ENCODE measurements around the gene BCAS3.

DNA sequence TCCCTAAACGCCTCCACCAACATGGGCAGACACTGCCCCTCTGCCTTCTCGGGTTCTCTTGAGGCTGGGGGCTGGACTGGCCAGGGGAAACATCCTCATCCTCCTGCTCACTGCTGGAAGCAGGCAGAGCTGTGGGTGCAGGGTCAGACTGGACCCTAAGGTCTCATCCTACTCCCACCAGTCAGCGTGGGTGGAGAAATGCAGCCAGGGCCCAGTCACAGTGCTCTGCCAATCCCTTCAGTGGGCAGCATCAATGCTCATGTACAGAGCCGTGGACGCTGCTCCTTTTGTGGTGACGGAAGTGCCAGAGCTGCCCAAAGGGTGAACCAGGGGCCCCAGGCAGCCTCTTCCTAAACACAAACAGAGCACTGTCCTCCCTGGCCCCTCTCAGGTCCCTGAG is 708.6 kb downstream of the BCAS3 start:
- TF ChIP-seq, protein P1, sequence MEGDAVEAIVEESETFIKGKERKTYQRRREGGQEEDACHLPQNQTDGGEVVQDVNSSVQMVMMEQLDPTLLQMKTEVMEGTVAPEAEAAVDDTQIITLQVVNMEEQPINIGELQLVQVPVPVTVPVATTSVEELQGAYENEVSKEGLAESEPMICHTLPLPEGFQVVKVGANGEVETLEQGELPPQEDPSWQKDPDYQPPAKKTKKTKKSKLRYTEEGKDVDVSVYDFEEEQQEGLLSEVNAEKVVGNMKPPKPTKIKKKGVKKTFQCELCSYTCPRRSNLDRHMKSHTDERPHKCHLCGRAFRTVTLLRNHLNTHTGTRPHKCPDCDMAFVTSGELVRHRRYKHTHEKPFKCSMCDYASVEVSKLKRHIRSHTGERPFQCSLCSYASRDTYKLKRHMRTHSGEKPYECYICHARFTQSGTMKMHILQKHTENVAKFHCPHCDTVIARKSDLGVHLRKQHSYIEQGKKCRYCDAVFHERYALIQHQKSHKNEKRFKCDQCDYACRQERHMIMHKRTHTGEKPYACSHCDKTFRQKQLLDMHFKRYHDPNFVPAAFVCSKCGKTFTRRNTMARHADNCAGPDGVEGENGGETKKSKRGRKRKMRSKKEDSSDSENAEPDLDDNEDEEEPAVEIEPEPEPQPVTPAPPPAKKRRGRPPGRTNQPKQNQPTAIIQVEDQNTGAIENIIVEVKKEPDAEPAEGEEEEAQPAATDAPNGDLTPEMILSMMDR (IDR thresholded peaks at IDR 0.05; ENCODE audit: insufficient read depth, low read depth, low read length): no peak
- TF ChIP-seq EZH2 (IDR thresholded peaks at IDR 0.05; ENCODE audit: insufficient read depth, low read length): no peak
